HEK293 (cell line): ENCODE measurements around the gene SS18L1.
A peak's percentile ranks its signal among the peaks of the same experiment; 100 is the strongest.

Experiments used
- CTCF ChIA-PET: fragments of 350-600 bp; formaldehyde crosslinking; extraction: SDS; loops from one replicate; lab custom pipeline; 2021; ENCODE audit warnings: antibody characterized with exemption; lab: Yijun Ruan, JAX
- POLR2A ChIA-PET: fragments of 300-600 bp; formaldehyde crosslinking; extraction: SDS; loops from one replicate; lab custom pipeline; 2020; ENCODE audit warnings: antibody characterized with exemption, inconsistent platforms; lab: Yijun Ruan, JAX
- H3K27ac ChIP-seq: fragments of 200-500 bp; sonication (Bioruptor generic); 2 replicates; pipeline ENCODE4 v1.5.1; 2014; ENCODE audit warnings: low read depth, low read length, control low read depth, inconsistent platforms; ENCODE audit errors: extremely low read depth
- H3K36me3 ChIP-seq, 2 experiments: fragments of 200-500 bp in 1 of 2; sonication (Bioruptor generic) in 1 of 2; 1 replicate in 1 of 2; 2 replicates in 1 of 2; pipeline ENCODE4 v1.5.1; 2014 to 2017; ENCODE audit warnings: inconsistent platforms in 2 of 2, low read length in 2 of 2; ENCODE audit not compliant: control insufficient read depth in 2 of 2, insufficient read depth in 1 of 2
- H3K4me1 ChIP-seq: fragments of 200-500 bp; sonication (Bioruptor generic); 2 replicates; pipeline ENCODE4 v1.5.1; 2014; ENCODE audit warnings: mild to moderate bottlenecking, low read length, inconsistent platforms; ENCODE audit not compliant: control insufficient read depth, insufficient read depth
- H3K4me3 ChIP-seq: 2 replicates; pipeline ENCODE4 v1.5.1; 2011; ENCODE audit warnings: low read depth, mild to moderate bottlenecking, control low read depth, low read length, moderate library complexity
- H3K9me3 ChIP-seq: fragments of 200-500 bp; sonication (Bioruptor generic); 2 replicates; pipeline ENCODE4 v1.5.1; 2014; ENCODE audit warnings: low read depth, low read length, inconsistent platforms; ENCODE audit not compliant: control insufficient read depth, insufficient read depth
- GLI2 ChIP-seq: fragments of 450-650 bp; formaldehyde crosslinking; IDR thresholded peaks from 2 replicates; pipeline ENCODE4; 2017; ENCODE audit warnings: missing biosample characterization, missing genetic modification characterization, low read depth, borderline replicate concordance
- GLIS1 ChIP-seq: fragments of 450-650 bp; formaldehyde crosslinking; IDR thresholded peaks from 2 replicates; pipeline ENCODE4 v1.5.1; 2016; ENCODE audit warnings: missing biosample characterization, missing genetic modification characterization
- GLIS2 ChIP-seq: fragments of 450-650 bp; formaldehyde crosslinking; IDR thresholded peaks from 2 replicates; pipeline ENCODE4 v1.5.1; 2016; ENCODE audit warnings: missing biosample characterization, missing genetic modification characterization
- KLF8 ChIP-seq: fragments of 450-650 bp; formaldehyde crosslinking; IDR thresholded peaks from 2 replicates; pipeline ENCODE4 v1.5.1; 2016; ENCODE audit warnings: missing biosample characterization, missing genetic modification characterization
- OVOL3 ChIP-seq: fragments of 450-650 bp; formaldehyde crosslinking; IDR thresholded peaks from 2 replicates; pipeline ENCODE4 v1.5.1; 2016; ENCODE audit warnings: missing biosample characterization, missing genetic modification characterization
- SCRT2 ChIP-seq: fragments of 450-650 bp; formaldehyde crosslinking; IDR thresholded peaks from 2 replicates; pipeline ENCODE4 v1.5.1; 2016; ENCODE audit warnings: missing biosample characterization, missing genetic modification characterization
- ZFHX2 ChIP-seq: fragments of 450-650 bp; formaldehyde crosslinking; conservative IDR thresholded peaks from 2 replicates; pipeline ENCODE4 v1.5.1; 2016; ENCODE audit warnings: missing biosample characterization, missing genetic modification characterization
- ZNF10 ChIP-seq: fragments of 450-650 bp; formaldehyde crosslinking; IDR thresholded peaks from 2 replicates; pipeline ENCODE4 v1.5.1; 2017; ENCODE audit warnings: missing biosample characterization, missing genetic modification characterization
- ZNF133 ChIP-seq: fragments of 450-650 bp; formaldehyde crosslinking; IDR thresholded peaks from 2 replicates; pipeline ENCODE4 v1.5.1; 2016; ENCODE audit warnings: missing biosample characterization, missing genetic modification characterization
- ZNF16 ChIP-seq: fragments of 450-650 bp; formaldehyde crosslinking; IDR thresholded peaks from 2 replicates; pipeline ENCODE4 v1.5.1; 2016; ENCODE audit warnings: low read depth, missing biosample characterization, missing genetic modification characterization
- ZNF174 ChIP-seq: fragments of 450-650 bp; formaldehyde crosslinking; IDR thresholded peaks from 2 replicates; pipeline ENCODE4 v1.5.0; 2017; ENCODE audit warnings: missing biosample characterization, mild to moderate bottlenecking, missing genetic modification characterization
- ZNF214 ChIP-seq: fragments of 450-650 bp; formaldehyde crosslinking; IDR thresholded peaks from 2 replicates; pipeline ENCODE4 v1.5.1; 2017; ENCODE audit warnings: missing biosample characterization, mild to moderate bottlenecking, missing genetic modification characterization, borderline replicate concordance
- ZNF221 ChIP-seq: fragments of 450-650 bp; formaldehyde crosslinking; IDR thresholded peaks from 2 replicates; pipeline ENCODE4 v1.5.1; 2017; ENCODE audit warnings: missing biosample characterization, missing genetic modification characterization, borderline replicate concordance
- ZNF426 ChIP-seq: fragments of 450-650 bp; formaldehyde crosslinking; IDR thresholded peaks from 2 replicates; pipeline ENCODE4 v1.5.1; 2017; ENCODE audit warnings: missing biosample characterization, missing genetic modification characterization, mild to moderate bottlenecking, inconsistent platforms, moderate library complexity
- ZNF501 ChIP-seq: fragments of 450-650 bp; formaldehyde crosslinking; IDR thresholded peaks from 2 replicates; pipeline ENCODE4 v1.5.1; 2016; ENCODE audit warnings: missing biosample characterization, missing genetic modification characterization
- ZNF514 ChIP-seq: fragments of 450-650 bp; formaldehyde crosslinking; IDR thresholded peaks from 2 replicates; pipeline ENCODE4 v1.5.1; 2016; ENCODE audit warnings: missing biosample characterization, missing genetic modification characterization
- ZNF521 ChIP-seq: fragments of 450-650 bp; formaldehyde crosslinking; IDR thresholded peaks from 2 replicates; pipeline ENCODE4 v1.5.1; 2017; ENCODE audit warnings: missing biosample characterization, mild to moderate bottlenecking, missing genetic modification characterization
- ZNF629 ChIP-seq: fragments of 450-650 bp; formaldehyde crosslinking; IDR thresholded peaks from 2 replicates; pipeline ENCODE4 v1.5.1; 2017; ENCODE audit warnings: missing biosample characterization, missing genetic modification characterization
- ZNF76 ChIP-seq: fragments of 450-650 bp; formaldehyde crosslinking; IDR thresholded peaks from 2 replicates; pipeline ENCODE4; 2016; ENCODE audit warnings: low read depth, missing biosample characterization, missing genetic modification characterization, borderline replicate concordance
- ZNF791 ChIP-seq: fragments of 450-650 bp; formaldehyde crosslinking; IDR thresholded peaks from 2 replicates; pipeline ENCODE4 v1.5.1; 2016; ENCODE audit warnings: missing biosample characterization, missing genetic modification characterization
- TF ChIP-seq, protein P1 (sequence below): fragments of 450-650 bp; formaldehyde crosslinking; optimal IDR thresholded peaks from 2 replicates; pipeline ENCODE3; 2016; ENCODE audit warnings: missing biosample characterization, mild to moderate bottlenecking, missing genetic modification characterization
- TF ChIP-seq, protein P2 (sequence below): fragments of 450-650 bp; formaldehyde crosslinking; IDR thresholded peaks from 2 replicates; pipeline ENCODE4 v1.5.1; 2016; ENCODE audit warnings: missing biosample characterization, missing genetic modification characterization

Gene SS18L1

DNA sequence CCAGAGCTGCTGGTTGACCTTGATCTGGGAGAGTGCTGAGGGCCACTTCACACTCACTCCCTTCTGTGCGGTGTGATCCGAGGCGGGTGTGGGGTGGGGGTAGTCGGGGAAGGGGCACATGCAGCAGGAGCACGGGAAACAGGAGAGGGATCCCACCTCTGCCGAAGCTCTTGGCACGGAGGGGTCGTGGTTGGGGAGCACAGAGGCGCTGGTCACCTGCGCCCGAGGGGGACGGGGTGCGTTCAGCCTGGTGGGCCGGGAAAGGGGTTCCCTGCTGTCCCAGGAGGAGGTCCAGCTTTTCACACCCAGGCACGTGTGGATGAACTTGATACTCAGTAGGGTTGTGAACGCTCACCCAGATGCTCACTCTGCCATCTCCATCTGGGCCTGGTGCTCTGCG lies 17.3 kb downstream of the SS18L1 start:
- no peaks in the 10 kb centered on the region for H3K9me3 ChIP-seq
- TF ChIP-seq ZNF174 (tag by site-specific recombination) (no peak), ZNF514 (tag by site-specific recombination) (no peak), ZNF10 (tag by site-specific recombination) (no peak), GLIS1 (tag by site-specific recombination) (no peak), ZNF133 (no peak), ZNF629 (no peak), KLF8 (tag by site-specific recombination) (no peak), ZNF214 (tag by site-specific recombination) (no peak), ZNF521 (tag by site-specific recombination) (no peak), GLI2 (tag by site-specific recombination) (no peak), ZNF791 (tag by site-specific recombination) (no peak), ZNF76 (no peak), ZNF16 (tag by site-specific recombination) (no peak), ZNF426 (no peak)
- TF ChIP-seq, protein P1, sequence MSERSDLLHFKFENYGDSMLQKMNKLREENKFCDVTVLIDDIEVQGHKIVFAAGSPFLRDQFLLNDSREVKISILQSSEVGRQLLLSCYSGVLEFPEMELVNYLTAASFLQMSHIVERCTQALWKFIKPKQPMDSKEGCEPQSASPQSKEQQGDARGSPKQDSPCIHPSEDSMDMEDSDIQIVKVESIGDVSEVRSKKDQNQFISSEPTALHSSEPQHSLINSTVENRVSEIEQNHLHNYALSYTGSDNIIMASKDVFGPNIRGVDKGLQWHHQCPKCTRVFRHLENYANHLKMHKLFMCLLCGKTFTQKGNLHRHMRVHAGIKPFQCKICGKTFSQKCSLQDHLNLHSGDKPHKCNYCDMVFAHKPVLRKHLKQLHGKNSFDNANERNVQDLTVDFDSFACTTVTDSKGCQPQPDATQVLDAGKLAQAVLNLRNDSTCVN: no peak
- H3K4me3 ChIP-seq: no peak overlapping the region
- no peak overlapping the region for H3K27ac ChIP-seq
- ChIA-PET CTCF (interaction anchor here (0.7 kb wide), 1 partner anchor 647 kb away, joined by 3 read pairs; no protein-coding TSS in a partner anchor), POLR2A (no interaction called here)
- peaks cover 0 to 55% of the 10 kb centered on the region in 2 experiments; a peak in 2 of 3 replicates for H3K36me3 ChIP-seq
- H3K4me1 ChIP-seq: no peaks in the 10 kb centered on the region

DNA sequence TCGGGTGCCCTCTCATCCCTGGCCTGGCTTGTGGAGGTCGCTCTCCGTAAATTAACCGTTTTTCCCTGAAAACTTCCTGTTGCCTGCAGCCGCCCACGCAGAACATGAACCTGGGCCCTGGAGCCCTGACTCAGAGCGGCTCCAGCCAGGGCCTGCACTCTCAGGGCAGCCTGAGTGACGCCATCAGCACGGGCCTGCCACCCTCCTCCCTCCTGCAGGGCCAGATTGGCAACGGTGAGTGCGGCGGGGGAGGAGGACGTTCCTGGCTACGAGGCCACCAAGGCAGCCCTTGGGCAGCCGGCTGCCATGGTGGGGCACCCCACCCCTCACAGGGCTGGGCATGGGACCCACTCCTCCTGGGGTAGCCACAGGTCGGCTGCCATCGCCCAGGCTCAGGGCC lies 17.8 kb downstream of the SS18L1 start:
- Histone ChIP-seq H3K4me1 (no peaks in the 10 kb centered on the region), H3K36me3 (peaks cover 0 to 55% of the 10 kb centered on the region in 2 experiments; a peak in 2 of 3 replicates), H3K9me3 (no peaks in the 10 kb centered on the region), H3K4me3 (no peak overlapping the region), H3K27ac (no peak overlapping the region)
- POLR2A ChIA-PET: no interaction called here
- TF ChIP-seq OVOL3 (tag by site-specific recombination) (no peak), ZNF501 (tag by site-specific recombination) (no peak), ZNF221 (tag by site-specific recombination) (no peak), SCRT2 (tag by site-specific recombination) (no peak), ZFHX2 (peak; percentile 51), GLIS2 (tag by site-specific recombination) (no peak)
- TF ChIP-seq, protein P2, sequence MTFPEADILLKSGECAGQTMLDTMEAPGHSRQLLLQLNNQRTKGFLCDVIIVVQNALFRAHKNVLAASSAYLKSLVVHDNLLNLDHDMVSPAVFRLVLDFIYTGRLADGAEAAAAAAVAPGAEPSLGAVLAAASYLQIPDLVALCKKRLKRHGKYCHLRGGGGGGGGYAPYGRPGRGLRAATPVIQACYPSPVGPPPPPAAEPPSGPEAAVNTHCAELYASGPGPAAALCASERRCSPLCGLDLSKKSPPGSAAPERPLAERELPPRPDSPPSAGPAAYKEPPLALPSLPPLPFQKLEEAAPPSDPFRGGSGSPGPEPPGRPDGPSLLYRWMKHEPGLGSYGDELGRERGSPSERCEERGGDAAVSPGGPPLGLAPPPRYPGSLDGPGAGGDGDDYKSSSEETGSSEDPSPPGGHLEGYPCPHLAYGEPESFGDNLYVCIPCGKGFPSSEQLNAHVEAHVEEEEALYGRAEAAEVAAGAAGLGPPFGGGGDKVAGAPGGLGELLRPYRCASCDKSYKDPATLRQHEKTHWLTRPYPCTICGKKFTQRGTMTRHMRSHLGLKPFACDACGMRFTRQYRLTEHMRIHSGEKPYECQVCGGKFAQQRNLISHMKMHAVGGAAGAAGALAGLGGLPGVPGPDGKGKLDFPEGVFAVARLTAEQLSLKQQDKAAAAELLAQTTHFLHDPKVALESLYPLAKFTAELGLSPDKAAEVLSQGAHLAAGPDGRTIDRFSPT (tag by site-specific recombination): peak; percentile 43; the same call in 1 of the 2 replicates
- CTCF ChIA-PET: no interaction called here
